ENCODE measurements around the gene SNRNP40. TPM values are rescaled to one million over a fixed set of nuclear protein-coding genes. Genes with fewer than 3 reads are reported as not detected.

SNRNP40 gene
- total RNA-seq, 1 donor from 2014 or later = 84.5 TPM

DNA sequence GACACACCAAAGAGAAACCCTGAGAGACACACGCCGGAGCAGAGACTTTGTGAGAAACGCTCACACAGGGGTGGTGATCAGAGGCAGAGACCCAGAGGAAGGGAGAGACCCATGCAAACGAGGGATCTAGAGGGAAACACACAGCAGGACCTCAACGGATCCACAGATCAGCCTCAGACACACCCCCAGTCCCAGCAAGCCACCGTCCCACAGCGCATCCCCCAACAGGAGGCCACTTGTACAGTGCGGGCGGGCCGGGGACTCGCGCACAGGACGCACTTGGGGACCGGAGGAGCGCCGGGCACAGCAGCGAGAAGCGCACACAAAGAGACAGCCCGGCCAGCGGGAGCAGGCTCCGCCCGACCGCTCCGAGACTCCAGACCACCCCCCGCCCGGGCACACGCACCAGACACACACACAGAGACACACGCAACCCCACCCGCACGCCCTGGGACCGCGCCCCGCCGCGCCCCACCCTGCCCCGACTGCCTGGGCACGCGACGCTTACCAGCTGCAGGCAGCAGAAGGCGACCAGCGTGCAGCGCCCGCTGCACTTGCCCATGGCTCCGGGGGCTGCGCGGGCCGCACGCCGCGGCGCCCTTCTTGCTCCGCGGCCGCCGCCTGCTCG, 57.5 kb downstream of the SNRNP40 start:
- Histone ChIP-seq H3K9ac (ENCODE audit: low read depth in 1 of 3, low read length in 3 of 3) (peak overlapping the region in 2 of 3 donors; percentile 56 to 60), H3K27me3 (ENCODE audit: control insufficient read depth in 3 of 3, insufficient read depth in 3 of 3, low read length in 3 of 3) (peaks cover 12 to 25% (median 16%) of the 10 kb centered on the region in 3 donors), H3K4me1 (ENCODE audit: control insufficient read depth in 3 of 3, insufficient read depth in 3 of 3, low read length in 3 of 3) (peaks cover 4 to 31% (median 10%) of the 10 kb centered on the region in 3 donors), H3K27ac (ENCODE audit: low read depth, low read length) (no peak overlapping the region), H3K4me3 (ENCODE audit: low read length in 3 of 3) (peak overlapping the region; percentile 51 to 69 (median 63)), H3K9me3 (ENCODE audit: control insufficient read depth in 3 of 3, low read length in 3 of 3) (no peaks in the 10 kb centered on the region), H3K36me3 (ENCODE audit: control insufficient read depth in 3 of 3, insufficient read depth in 3 of 3, low read length in 3 of 3) (no peaks in the 10 kb centered on the region)

DNA sequence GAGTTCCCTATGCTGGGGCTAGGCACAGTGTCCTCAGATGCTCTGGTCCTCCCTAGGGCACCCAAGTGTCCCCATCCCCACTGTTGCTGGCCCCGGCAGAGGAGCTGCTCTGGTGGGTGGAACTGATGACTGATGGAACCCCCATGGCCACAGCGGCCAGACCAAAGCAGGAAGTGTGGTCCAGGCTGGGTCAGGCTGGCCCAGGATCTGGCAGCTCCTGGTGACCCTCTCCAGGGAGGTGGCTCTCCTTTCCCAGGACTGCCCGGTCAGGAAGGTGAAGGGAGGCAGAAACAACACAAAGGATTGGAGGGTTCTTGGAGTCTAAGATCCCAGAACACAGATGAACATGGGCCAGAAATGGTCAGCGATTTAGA, 58.0 kb downstream of the SNRNP40 start:
- H3K36me3 ChIP-seq (ENCODE audit: control insufficient read depth in 3 of 3, insufficient read depth in 3 of 3, low read length in 3 of 3) = no peaks in the 10 kb centered on the region
- peak overlapping the region in 2 of 3 donors; percentile 56 to 60 for H3K9ac ChIP-seq (ENCODE audit: low read depth in 1 of 3, low read length in 3 of 3)
- H3K4me1 ChIP-seq (ENCODE audit: control insufficient read depth in 3 of 3, insufficient read depth in 3 of 3, low read length in 3 of 3) = peaks cover 4 to 26% (median 8%) of the 10 kb centered on the region in 3 donors
- H3K27me3 ChIP-seq (ENCODE audit: control insufficient read depth in 3 of 3, insufficient read depth in 3 of 3, low read length in 3 of 3) = peaks cover 12 to 25% (median 16%) of the 10 kb centered on the region in 3 donors
- no peak overlapping the region for H3K27ac ChIP-seq (ENCODE audit: low read depth, low read length)
- no peaks in the 10 kb centered on the region for H3K9me3 ChIP-seq (ENCODE audit: control insufficient read depth in 3 of 3, low read length in 3 of 3)
- H3K4me3 ChIP-seq (ENCODE audit: low read length in 3 of 3) = peak overlapping the region; percentile 51 to 69 (median 63)

DNA sequence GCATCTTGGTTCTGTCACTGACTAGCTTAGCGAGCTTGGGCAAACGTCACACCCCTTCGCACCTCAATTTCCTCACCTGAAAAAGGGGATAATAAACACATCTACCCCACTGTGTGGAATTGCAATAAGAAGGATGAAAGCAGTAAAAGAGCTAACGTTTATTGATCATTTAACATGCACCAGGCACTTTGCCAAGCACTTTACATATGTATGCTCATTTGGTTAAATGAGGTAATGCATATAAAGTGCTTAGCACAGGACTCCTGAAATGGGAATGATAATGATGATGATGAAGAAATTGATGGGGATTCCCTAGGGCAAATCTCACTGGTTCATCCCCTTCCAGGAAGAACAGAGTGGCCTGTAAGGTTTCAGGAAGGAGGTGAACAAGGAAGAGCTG, 61.7 kb downstream of the SNRNP40 start:
- peaks cover 4 to 15% (median 6%) of the 10 kb centered on the region in 3 donors for H3K4me1 ChIP-seq (ENCODE audit: control insufficient read depth in 3 of 3, insufficient read depth in 3 of 3, low read length in 3 of 3)
- no peak overlapping the region for H3K27ac ChIP-seq (ENCODE audit: low read depth, low read length)
- H3K9me3 ChIP-seq (ENCODE audit: control insufficient read depth in 3 of 3, low read length in 3 of 3) = no peaks in the 10 kb centered on the region
- no peaks in the 10 kb centered on the region for H3K36me3 ChIP-seq (ENCODE audit: control insufficient read depth in 3 of 3, insufficient read depth in 3 of 3, low read length in 3 of 3)
- no peak overlapping the region for H3K4me3 ChIP-seq (ENCODE audit: low read length in 3 of 3)
- no peak overlapping the region for H3K9ac ChIP-seq (ENCODE audit: low read depth in 1 of 3, low read length in 3 of 3)
- peaks cover 10 to 18% (median 12%) of the 10 kb centered on the region in 3 donors for H3K27me3 ChIP-seq (ENCODE audit: control insufficient read depth in 3 of 3, insufficient read depth in 3 of 3, low read length in 3 of 3)

DNA sequence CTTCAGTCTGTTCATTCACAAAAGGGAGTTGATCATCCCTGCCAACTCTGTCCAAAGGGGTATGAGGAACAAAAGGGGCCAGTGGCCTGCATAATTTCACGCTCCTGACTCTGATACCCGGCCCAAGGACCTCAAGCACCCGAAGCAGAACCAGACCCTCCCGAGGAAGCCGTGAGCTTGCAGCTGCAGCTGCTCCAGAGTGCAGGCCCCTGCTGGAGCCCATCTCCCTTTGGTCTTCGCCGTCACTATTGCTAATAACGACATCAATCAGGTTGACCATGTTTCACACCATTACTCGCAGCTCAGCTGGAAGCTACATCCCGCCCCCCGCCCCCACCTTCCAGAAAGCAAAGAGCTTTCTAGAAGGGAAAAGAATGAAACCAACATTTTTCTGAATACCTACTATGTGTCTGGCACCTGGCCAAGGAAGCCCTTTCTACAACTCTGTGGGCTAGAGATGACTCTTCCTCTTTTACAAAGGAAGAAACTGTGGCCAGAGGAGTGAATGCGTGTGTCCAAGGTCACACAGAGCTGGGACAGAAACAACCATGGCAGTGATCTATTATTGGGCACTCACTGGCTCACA, 62.4 kb downstream of the SNRNP40 start:
- Histone ChIP-seq H3K27ac (ENCODE audit: low read depth, low read length) (no peak overlapping the region), H3K27me3 (ENCODE audit: control insufficient read depth in 3 of 3, insufficient read depth in 3 of 3, low read length in 3 of 3) (peaks cover 10 to 18% (median 12%) of the 10 kb centered on the region in 3 donors), H3K4me1 (ENCODE audit: control insufficient read depth in 3 of 3, insufficient read depth in 3 of 3, low read length in 3 of 3) (peaks cover 4 to 15% (median 6%) of the 10 kb centered on the region in 3 donors), H3K9ac (ENCODE audit: low read depth in 1 of 3, low read length in 3 of 3) (no peak overlapping the region), H3K4me3 (ENCODE audit: low read length in 3 of 3) (no peak overlapping the region), H3K9me3 (ENCODE audit: control insufficient read depth in 3 of 3, low read length in 3 of 3) (no peaks in the 10 kb centered on the region), H3K36me3 (ENCODE audit: control insufficient read depth in 3 of 3, insufficient read depth in 3 of 3, low read length in 3 of 3) (no peaks in the 10 kb centered on the region)

DNA sequence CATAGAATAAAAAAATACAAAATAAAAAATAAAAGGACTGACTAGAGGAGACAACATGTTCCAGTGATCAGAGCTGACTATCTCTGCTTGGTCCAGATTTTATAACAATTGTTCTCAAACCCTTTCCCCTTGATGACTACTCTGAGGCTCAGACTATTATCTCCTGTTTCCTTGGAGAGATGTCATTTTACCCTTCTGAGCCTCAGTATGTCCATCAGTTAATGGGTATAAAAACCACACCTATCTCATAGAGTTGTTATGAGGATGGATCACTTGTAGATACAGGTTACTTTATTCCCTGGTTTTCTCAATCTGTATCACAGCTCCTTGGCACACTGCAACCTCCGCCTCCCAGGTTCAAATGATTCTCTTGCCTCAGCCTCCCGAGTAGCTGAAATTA, 63.9 kb downstream of the SNRNP40 start:
- Histone ChIP-seq H3K9ac (ENCODE audit: low read depth in 1 of 3, low read length in 3 of 3) (no peak overlapping the region), H3K27me3 (ENCODE audit: control insufficient read depth in 3 of 3, insufficient read depth in 3 of 3, low read length in 3 of 3) (peaks cover 0 to 9% (median 3%) of the 10 kb centered on the region in 3 donors), H3K4me3 (ENCODE audit: low read length in 3 of 3) (no peak overlapping the region), H3K27ac (ENCODE audit: low read depth, low read length) (no peak overlapping the region), H3K4me1 (ENCODE audit: control insufficient read depth in 3 of 3, insufficient read depth in 3 of 3, low read length in 3 of 3) (peaks cover 0 to 7% (median 0%) of the 10 kb centered on the region in 3 donors), H3K9me3 (ENCODE audit: control insufficient read depth in 3 of 3, low read length in 3 of 3) (no peaks in the 10 kb centered on the region), H3K36me3 (ENCODE audit: control insufficient read depth in 3 of 3, insufficient read depth in 3 of 3, low read length in 3 of 3) (no peaks in the 10 kb centered on the region)

DNA sequence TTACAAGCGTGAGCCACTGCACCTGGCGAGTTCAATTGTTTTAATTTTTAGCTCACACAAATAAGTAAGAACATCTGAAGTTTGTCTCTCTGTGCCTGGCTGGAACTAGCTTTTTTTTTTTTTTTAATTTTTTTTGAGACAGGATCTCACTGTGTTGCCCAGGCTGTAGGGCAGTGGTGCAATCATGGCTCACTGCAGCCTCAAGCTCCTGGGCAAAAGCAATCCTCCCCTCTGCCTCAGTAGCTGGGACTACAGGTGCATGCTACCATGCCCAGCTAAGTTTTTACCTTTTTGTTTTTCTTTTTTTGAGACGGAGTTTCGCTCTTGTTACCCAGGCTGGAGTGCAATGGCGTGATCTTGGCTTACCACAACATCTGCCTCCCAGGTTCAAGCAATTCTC, 64.8 kb downstream of the SNRNP40 start:
- H3K9ac ChIP-seq (ENCODE audit: low read depth in 1 of 3, low read length in 3 of 3) = no peak overlapping the region
- peaks cover 0 to 7% (median 0%) of the 10 kb centered on the region in 3 donors for H3K4me1 ChIP-seq (ENCODE audit: control insufficient read depth in 3 of 3, insufficient read depth in 3 of 3, low read length in 3 of 3)
- no peaks in the 10 kb centered on the region for H3K36me3 ChIP-seq (ENCODE audit: control insufficient read depth in 3 of 3, insufficient read depth in 3 of 3, low read length in 3 of 3)
- H3K27me3 ChIP-seq (ENCODE audit: control insufficient read depth in 3 of 3, insufficient read depth in 3 of 3, low read length in 3 of 3) = peaks cover 0 to 9% (median 3%) of the 10 kb centered on the region in 3 donors
- H3K4me3 ChIP-seq (ENCODE audit: low read length in 3 of 3) = no peak overlapping the region
- no peak overlapping the region for H3K27ac ChIP-seq (ENCODE audit: low read depth, low read length)
- H3K9me3 ChIP-seq (ENCODE audit: control insufficient read depth in 3 of 3, low read length in 3 of 3) = no peaks in the 10 kb centered on the region

DNA sequence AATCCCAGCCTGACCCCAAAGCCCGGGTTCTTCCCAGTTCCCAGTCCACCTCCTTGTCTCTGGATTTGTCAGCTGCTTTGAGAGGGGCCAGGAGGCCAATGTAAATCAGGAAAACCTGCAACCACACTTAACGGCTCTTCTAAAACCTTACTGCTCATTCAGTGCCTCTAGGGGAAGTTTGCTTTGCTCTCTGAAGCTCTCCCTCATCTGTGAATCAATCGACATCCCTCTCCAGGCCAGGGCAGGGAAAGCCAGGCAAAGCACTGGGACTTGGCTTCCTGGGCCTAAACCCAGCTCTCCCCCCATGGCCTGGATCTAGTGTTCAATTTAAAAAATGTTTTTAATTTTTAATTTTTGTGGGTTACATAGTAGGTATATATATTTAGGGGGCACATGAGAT, 66.2 kb downstream of the SNRNP40 start:
- H3K9ac ChIP-seq (ENCODE audit: low read depth in 1 of 3, low read length in 3 of 3) = no peak overlapping the region
- no peak overlapping the region for H3K4me3 ChIP-seq (ENCODE audit: low read length in 3 of 3)
- no peak overlapping the region for H3K27ac ChIP-seq (ENCODE audit: low read depth, low read length)
- H3K36me3 ChIP-seq (ENCODE audit: control insufficient read depth in 3 of 3, insufficient read depth in 3 of 3, low read length in 3 of 3) = no peaks in the 10 kb centered on the region
- H3K9me3 ChIP-seq (ENCODE audit: control insufficient read depth in 3 of 3, low read length in 3 of 3) = no peaks in the 10 kb centered on the region
- peaks cover 0 to 1% (median 0%) of the 10 kb centered on the region in 3 donors for H3K27me3 ChIP-seq (ENCODE audit: control insufficient read depth in 3 of 3, insufficient read depth in 3 of 3, low read length in 3 of 3)
- peaks cover 0 to 7% (median 0%) of the 10 kb centered on the region in 3 donors for H3K4me1 ChIP-seq (ENCODE audit: control insufficient read depth in 3 of 3, insufficient read depth in 3 of 3, low read length in 3 of 3)

DNA sequence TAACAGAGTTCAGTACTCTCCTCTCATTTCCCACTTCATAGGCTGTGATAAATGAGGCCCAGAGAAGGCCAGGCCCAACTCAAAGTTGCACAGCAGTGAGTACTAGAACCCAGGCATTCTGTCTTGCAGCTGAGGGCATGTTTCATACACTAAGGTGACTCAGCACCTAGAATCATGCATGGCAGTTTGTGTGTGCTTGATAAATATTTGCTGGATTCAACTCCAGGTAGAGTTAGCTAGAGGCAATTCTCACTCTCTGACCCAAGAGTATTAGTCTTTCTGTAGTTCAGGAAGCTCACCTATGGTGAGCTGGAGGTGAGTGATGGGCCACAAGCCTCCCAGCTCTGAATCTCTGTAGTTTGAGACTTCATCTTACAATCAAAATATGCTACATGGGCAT, 67.6 kb downstream of the SNRNP40 start:
- H3K9me3 ChIP-seq (ENCODE audit: control insufficient read depth in 3 of 3, low read length in 3 of 3) = no peaks in the 10 kb centered on the region
- H3K27me3 ChIP-seq (ENCODE audit: control insufficient read depth in 3 of 3, insufficient read depth in 3 of 3, low read length in 3 of 3) = peaks cover 0 to 6% (median 3%) of the 10 kb centered on the region in 3 donors
- H3K27ac ChIP-seq (ENCODE audit: low read depth, low read length) = no peak overlapping the region
- H3K9ac ChIP-seq (ENCODE audit: low read depth in 1 of 3, low read length in 3 of 3) = no peak overlapping the region
- no peaks in the 10 kb centered on the region for H3K4me1 ChIP-seq (ENCODE audit: control insufficient read depth in 3 of 3, insufficient read depth in 3 of 3, low read length in 3 of 3)
- no peaks in the 10 kb centered on the region for H3K36me3 ChIP-seq (ENCODE audit: control insufficient read depth in 3 of 3, insufficient read depth in 3 of 3, low read length in 3 of 3)
- no peak overlapping the region for H3K4me3 ChIP-seq (ENCODE audit: low read length in 3 of 3)

DNA sequence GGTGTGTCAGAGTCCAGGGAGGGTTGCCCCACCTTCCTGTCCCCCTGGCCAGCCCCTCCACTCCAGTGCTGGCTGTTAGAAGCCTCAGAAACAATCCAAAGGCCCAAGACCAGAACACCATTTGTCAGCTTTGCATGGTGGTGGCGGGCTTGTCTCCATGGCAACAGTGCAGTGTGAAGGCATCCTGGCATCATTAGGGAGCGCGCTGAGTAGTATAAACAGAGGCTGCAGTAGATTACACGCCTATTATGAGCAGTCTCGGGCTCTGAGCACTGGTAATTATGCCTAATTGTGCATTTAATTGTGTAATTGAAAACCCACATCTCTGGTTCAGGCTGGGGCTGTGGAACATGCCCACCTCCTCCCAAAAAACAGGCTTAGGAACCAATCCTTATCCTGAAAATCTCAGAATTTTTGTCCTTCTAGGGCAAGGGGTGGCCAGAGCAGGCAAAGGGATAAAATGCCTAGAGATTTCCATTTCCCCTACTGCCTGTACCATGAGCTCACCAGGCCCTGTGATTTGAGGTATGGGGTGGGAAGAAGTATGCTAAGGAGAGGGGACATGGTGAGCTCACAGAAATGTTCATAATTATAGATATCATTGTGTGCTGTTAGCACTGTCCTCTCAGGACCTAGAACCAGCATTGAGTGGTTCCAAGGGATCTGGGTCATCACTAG, 68.6 kb downstream of the SNRNP40 start:
- H3K27me3 ChIP-seq (ENCODE audit: control insufficient read depth in 3 of 3, insufficient read depth in 3 of 3, low read length in 3 of 3) = peaks cover 0 to 6% (median 3%) of the 10 kb centered on the region in 3 donors
- H3K4me1 ChIP-seq (ENCODE audit: control insufficient read depth in 3 of 3, insufficient read depth in 3 of 3, low read length in 3 of 3) = no peaks in the 10 kb centered on the region
- no peaks in the 10 kb centered on the region for H3K36me3 ChIP-seq (ENCODE audit: control insufficient read depth in 3 of 3, insufficient read depth in 3 of 3, low read length in 3 of 3)
- no peak overlapping the region for H3K27ac ChIP-seq (ENCODE audit: low read depth, low read length)
- no peak overlapping the region for H3K4me3 ChIP-seq (ENCODE audit: low read length in 3 of 3)
- no peak overlapping the region for H3K9ac ChIP-seq (ENCODE audit: low read depth in 1 of 3, low read length in 3 of 3)
- no peaks in the 10 kb centered on the region for H3K9me3 ChIP-seq (ENCODE audit: control insufficient read depth in 3 of 3, low read length in 3 of 3)

DNA sequence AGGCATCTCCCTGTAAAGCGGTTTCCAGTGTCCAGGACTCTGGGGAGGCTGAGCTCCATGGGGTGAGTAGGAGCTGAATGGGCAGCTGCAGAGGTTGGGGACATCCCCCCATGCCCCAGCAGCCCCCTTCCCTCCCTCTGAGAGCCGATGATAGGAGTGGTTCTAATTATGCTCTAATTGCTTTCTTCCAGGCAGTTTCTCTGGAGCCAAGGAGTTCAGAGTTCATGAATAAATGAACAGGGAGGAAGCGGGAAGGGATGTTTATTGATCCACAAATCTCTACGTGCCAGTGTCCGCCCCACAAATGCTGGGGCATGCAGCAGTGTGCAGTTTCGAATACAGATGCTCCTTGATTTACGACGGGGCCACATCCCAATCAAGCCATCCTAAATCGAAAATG, 72.5 kb downstream of the SNRNP40 start:
- no peak overlapping the region for H3K27ac ChIP-seq (ENCODE audit: low read depth, low read length)
- H3K9ac ChIP-seq (ENCODE audit: low read depth in 1 of 3, low read length in 3 of 3) = no peak overlapping the region
- H3K9me3 ChIP-seq (ENCODE audit: control insufficient read depth in 3 of 3, low read length in 3 of 3) = no peaks in the 10 kb centered on the region
- no peaks in the 10 kb centered on the region for H3K4me1 ChIP-seq (ENCODE audit: control insufficient read depth in 3 of 3, insufficient read depth in 3 of 3, low read length in 3 of 3)
- H3K36me3 ChIP-seq (ENCODE audit: control insufficient read depth in 3 of 3, insufficient read depth in 3 of 3, low read length in 3 of 3) = no peaks in the 10 kb centered on the region
- peaks cover 0 to 10% (median 3%) of the 10 kb centered on the region in 3 donors for H3K27me3 ChIP-seq (ENCODE audit: control insufficient read depth in 3 of 3, insufficient read depth in 3 of 3, low read length in 3 of 3)
- no peak overlapping the region for H3K4me3 ChIP-seq (ENCODE audit: low read length in 3 of 3)
